ENCODE data around the gene NEU1. TPM values are rescaled to one million over a fixed set of nuclear protein-coding genes. Genes with fewer than 3 reads are reported as not detected.
"Not testable (repeated sequence)": the region's sequence is repeated elsewhere in the genome, so short reads cannot be mapped to it uniquely, and the experiment has no call there.

The NEU1 gene
- total RNA-seq, 1 experiment from 2014 or later: 34.3 TPM

DNA sequence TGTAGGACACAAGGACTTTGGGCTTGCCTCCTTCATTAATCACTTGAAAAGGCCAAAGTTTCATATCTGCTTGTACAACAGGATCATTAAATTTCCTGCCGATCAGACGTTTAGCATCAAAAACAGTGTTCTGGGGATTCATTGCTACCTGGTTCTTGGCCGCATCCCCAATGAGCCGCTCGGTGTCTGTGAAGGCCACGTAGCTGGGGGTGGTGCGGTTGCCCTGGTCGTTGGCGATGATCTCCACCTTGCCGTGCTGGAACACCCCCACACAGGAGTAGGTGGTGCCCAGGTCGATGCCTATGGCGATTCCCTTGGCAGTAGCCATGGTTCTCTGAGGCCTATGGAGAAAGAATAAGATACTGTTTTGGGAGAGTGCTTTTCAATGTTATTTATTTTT, 51.0 kb downstream of the NEU1 start:
- BruUV-seq (replicated peaks): no TSS peak
- no peak overlapping the region for H3K4me3 ChIP-seq (ENCODE audit: low read depth, low read length, poor library complexity, severe bottlenecking)
- TF ChIP-seq, protein P1, sequence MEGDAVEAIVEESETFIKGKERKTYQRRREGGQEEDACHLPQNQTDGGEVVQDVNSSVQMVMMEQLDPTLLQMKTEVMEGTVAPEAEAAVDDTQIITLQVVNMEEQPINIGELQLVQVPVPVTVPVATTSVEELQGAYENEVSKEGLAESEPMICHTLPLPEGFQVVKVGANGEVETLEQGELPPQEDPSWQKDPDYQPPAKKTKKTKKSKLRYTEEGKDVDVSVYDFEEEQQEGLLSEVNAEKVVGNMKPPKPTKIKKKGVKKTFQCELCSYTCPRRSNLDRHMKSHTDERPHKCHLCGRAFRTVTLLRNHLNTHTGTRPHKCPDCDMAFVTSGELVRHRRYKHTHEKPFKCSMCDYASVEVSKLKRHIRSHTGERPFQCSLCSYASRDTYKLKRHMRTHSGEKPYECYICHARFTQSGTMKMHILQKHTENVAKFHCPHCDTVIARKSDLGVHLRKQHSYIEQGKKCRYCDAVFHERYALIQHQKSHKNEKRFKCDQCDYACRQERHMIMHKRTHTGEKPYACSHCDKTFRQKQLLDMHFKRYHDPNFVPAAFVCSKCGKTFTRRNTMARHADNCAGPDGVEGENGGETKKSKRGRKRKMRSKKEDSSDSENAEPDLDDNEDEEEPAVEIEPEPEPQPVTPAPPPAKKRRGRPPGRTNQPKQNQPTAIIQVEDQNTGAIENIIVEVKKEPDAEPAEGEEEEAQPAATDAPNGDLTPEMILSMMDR (conservative IDR thresholded peaks at IDR 0.05; ENCODE audit: low read depth, low read length): no peak
- no peak for TF ChIP-seq EZH2 (IDR thresholded peaks at IDR 0.05; ENCODE audit: borderline replicate concordance, low read depth, low read length, poor library complexity, severe bottlenecking)
- H3K36me3 ChIP-seq (ENCODE audit: insufficient read depth, low read length, poor library complexity, severe bottlenecking): no peaks in the 10 kb centered on the region
- POLR2A ChIA-PET (ENCODE audit: low non-redundant PET): no interaction called here
- CTCF ChIA-PET: no interaction called here
- no peak for DNase-seq (ENCODE audit: low spot score)
- peaks cover 7% of the 10 kb centered on the region for H3K4me1 ChIP-seq (ENCODE audit: insufficient read depth, low read length, poor library complexity, severe bottlenecking)
- no peaks in the 10 kb centered on the region for H3K9me3 ChIP-seq (ENCODE audit: low read depth, low read length, poor library complexity, severe bottlenecking)
- no peak overlapping the region for H3K27ac ChIP-seq (ENCODE audit: low read depth, low read length, poor library complexity, severe bottlenecking)
- intact Hi-C loops (cut with micrococcal nuclease; ENCODE audit: unreplicated experiment): no loop called here
- H3K27me3 ChIP-seq (replicated peaks; ENCODE audit: insufficient read depth, low read depth, low read length, poor library complexity): no peaks in the 10 kb centered on the region

DNA sequence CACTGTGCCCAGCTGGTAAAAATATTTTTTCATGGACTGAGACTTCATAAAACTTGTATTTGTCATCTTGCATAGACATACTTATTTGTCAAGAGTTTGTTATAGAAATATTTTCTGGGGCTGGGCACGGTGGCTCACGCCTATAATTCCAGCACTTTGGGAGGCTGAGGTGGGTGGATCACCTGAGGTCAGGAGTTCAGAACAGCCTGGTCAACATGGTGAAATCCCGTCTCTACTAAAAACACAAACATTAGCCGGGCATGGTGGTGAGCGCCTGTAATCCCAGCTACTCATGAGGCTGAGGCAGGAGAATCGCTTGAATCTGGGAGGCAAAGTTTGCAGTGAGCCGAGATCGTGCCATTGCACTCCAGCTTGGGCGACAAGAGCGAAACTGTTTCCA, 54.0 kb downstream of the NEU1 start:
- H3K9me3 ChIP-seq (ENCODE audit: low read depth, low read length, poor library complexity, severe bottlenecking); H3K27ac ChIP-seq (ENCODE audit: low read depth, low read length, poor library complexity, severe bottlenecking); BruUV-seq (replicated peaks); POLR2A ChIA-PET (ENCODE audit: low non-redundant PET); H3K36me3 ChIP-seq (ENCODE audit: insufficient read depth, low read length, poor library complexity, severe bottlenecking); H3K4me1 ChIP-seq (ENCODE audit: insufficient read depth, low read length, poor library complexity, severe bottlenecking); H3K27me3 ChIP-seq (replicated peaks; ENCODE audit: insufficient read depth, low read depth, low read length, poor library complexity); DNase-seq (ENCODE audit: low spot score); H3K4me3 ChIP-seq (ENCODE audit: low read depth, low read length, poor library complexity, severe bottlenecking); CTCF ChIA-PET; intact Hi-C loops (cut with micrococcal nuclease; ENCODE audit: unreplicated experiment): not testable (repeated sequence)

Other genes with a start within 250 kb of the NEU1 start
- gene AIF1, start 247.6 kb downstream of the NEU1 start, total RNA-seq (2021): 0.64 and 0.68 TPM in 2 replicates
- gene PRRC2A, start 242.1 kb downstream of the NEU1 start, total RNA-seq (2021): 289 and 313 TPM in 2 replicates
- gene BAG6, start 210.2 kb downstream of the NEU1 start, total RNA-seq (2021): 391 and 393 TPM in 2 replicates
- gene APOM, start 206.9 kb downstream of the NEU1 start, total RNA-seq (2021): 2.5 and 4.8 TPM in 2 replicates
- gene C6orf47, start 202.0 kb downstream of the NEU1 start, total RNA-seq (2021): 20.1 and 21.3 TPM in 2 replicates
- gene GPANK1, start 197.8 kb downstream of the NEU1 start, total RNA-seq (2021): 27.7 and 32.0 TPM in 2 replicates
- gene CSNK2B, start 196.7 kb downstream of the NEU1 start, total RNA-seq (2021): 252 and 253 TPM in 2 replicates
- 18.9 and 19.4 TPM in 2 replicates for gene LY6G5B, start 192.8 kb downstream of the NEU1 start, total RNA-seq (2021)
- gene LY6G5C, start 181.8 kb downstream of the NEU1 start, total RNA-seq (2021): 3.9 and 6.8 TPM in 2 replicates
- gene ABHD16A, start 159.5 kb downstream of the NEU1 start, total RNA-seq (2021): 36.3 and 45.6 TPM in 2 replicates
- not detected in 2 replicates for gene LY6G6F, start 156.0 kb downstream of the NEU1 start, total RNA-seq (2021)
- gene LY6G6D, start 147.5 kb downstream of the NEU1 start, total RNA-seq (2021): not detected in 2 replicates
- gene LY6G6C, start 141.1 kb downstream of the NEU1 start, total RNA-seq (2021): 0.42 and 0.80 TPM in 2 replicates
- gene MPIG6B, start 139.4 kb downstream of the NEU1 start, total RNA-seq (2021): not detected in 2 replicates
- 68.2 and 86.7 TPM in 2 replicates for gene DDAH2, start 133.5 kb downstream of the NEU1 start, total RNA-seq (2021)
- gene CLIC1, start 126.3 kb downstream of the NEU1 start, total RNA-seq (2021): 371 and 431 TPM in 2 replicates
- gene MSH5, start 122.8 kb downstream of the NEU1 start, total RNA-seq (2021): 76.4 and 102 TPM in 2 replicates
- gene SAPCD1, start 100.2 kb downstream of the NEU1 start, total RNA-seq (2021): 9.9 and 19.9 TPM in 2 replicates
- 2.7 and 2.8 TPM in 2 replicates for gene VWA7, start 85.5 kb downstream of the NEU1 start, total RNA-seq (2021)
- 233 and 247 TPM in 2 replicates for gene VARS1, start 67.1 kb downstream of the NEU1 start, total RNA-seq (2021)
- gene LSM2, start 55.9 kb downstream of the NEU1 start, total RNA-seq (2021): 99.8 and 104 TPM in 2 replicates
- 1.1 and 1.4 TPM in 2 replicates for gene HSPA1L, start 47.5 kb downstream of the NEU1 start, total RNA-seq (2021)
- 113 and 129 TPM in 2 replicates for gene HSPA1A, start 47.3 kb downstream of the NEU1 start, total RNA-seq (2021)
- 116 and 131 TPM in 2 replicates for gene HSPA1B, start 35.1 kb downstream of the NEU1 start, total RNA-seq (2021)
- not detected in 2 replicates for gene SLC44A4, start 16.2 kb upstream of the NEU1 start, total RNA-seq (2021)
- 117 TPM in 2 replicates for gene EHMT2, start 34.9 kb upstream of the NEU1 start, total RNA-seq (2021)
- gene ZBTB12, start 39.3 kb upstream of the NEU1 start, total RNA-seq (2021): 21.3 and 25.5 TPM in 2 replicates
- 0.56 and 1.2 TPM in 2 replicates for gene C2, start 64.9 kb upstream of the NEU1 start, total RNA-seq (2021)
- gene CFB, start 83.3 kb upstream of the NEU1 start, total RNA-seq (2021): 0.32 TPM in 1 of 2 replicates, not detected in the other
- gene NELFE, start 96.2 kb upstream of the NEU1 start, total RNA-seq (2021): 94.3 and 96.8 TPM in 2 replicates
- 64.2 and 71.3 TPM in 2 replicates for gene SKIC2, start 96.4 kb upstream of the NEU1 start, total RNA-seq (2021)
- gene DXO, start 109.3 kb upstream of the NEU1 start, total RNA-seq (2021): 35.6 and 37.2 TPM in 2 replicates
- gene C4A, start 119.2 kb upstream of the NEU1 start, total RNA-seq (2021): 4.6 TPM in 2 replicates
- 2.2 and 2.3 TPM in 2 replicates for gene C4B, start 152.0 kb upstream of the NEU1 start, total RNA-seq (2021)
- gene CYP21A2, start 175.6 kb upstream of the NEU1 start, total RNA-seq (2021): 0.15 TPM in 1 of 2 replicates, not detected in the other
- 11.5 and 13.6 TPM in 2 replicates for gene TNXB, start 246.5 kb upstream of the NEU1 start, total RNA-seq (2021)

Measured in A673 (cell line).